ENCODE measurements around the gene NBAS. TPM values are rescaled to one million over a fixed set of nuclear protein-coding genes. Genes with fewer than 3 reads are reported as not detected.

NBAS gene
- total RNA-seq, 1 experiment from 2014 or later = 32.5 TPM

DNA sequence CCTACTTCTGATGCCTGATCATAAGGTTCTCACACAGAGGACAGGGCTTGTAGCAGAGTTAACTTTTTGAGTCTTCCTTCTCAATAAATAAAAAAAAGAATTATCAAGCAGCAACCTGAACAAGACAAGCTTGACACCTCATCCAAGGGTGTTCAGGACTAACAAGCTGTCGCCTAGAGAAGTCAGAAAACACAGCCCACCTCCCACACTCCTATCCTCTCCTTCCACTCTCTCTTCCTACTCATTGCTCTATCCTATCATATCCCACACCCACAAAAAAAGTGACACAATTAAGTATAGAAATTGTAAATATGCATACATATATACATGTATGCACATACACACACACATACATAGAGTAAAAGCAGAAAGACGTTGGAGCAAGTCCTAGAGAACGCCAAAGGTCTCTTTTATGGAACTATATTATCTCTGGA is 5.4 kb downstream of the NBAS start:
- H4K20me1 ChIP-seq (ENCODE audit: control insufficient read depth, insufficient read depth, insufficient read length) = no peaks in the 10 kb centered on the region
- H3K4ac ChIP-seq (ENCODE audit: low read depth, low read length) = no peak overlapping the region
- 0 out of 2 replicates have a peak, but pooled peaks cover 3% of the 10 kb centered on the region for H3K4me1 ChIP-seq (ENCODE audit: insufficient read depth, low read length)
- H4K5ac ChIP-seq (ENCODE audit: insufficient read length, low read depth, low read length) = no peak overlapping the region
- H2BK15ac ChIP-seq (ENCODE audit: low read depth, low read length) = no peak overlapping the region
- H4K8ac ChIP-seq (replicated peaks; ENCODE audit: insufficient read length, low read depth, low read length) = no peak overlapping the region
- no peaks in the 10 kb centered on the region; the same call in 1 of the 2 replicates for H3K79me2 ChIP-seq (ENCODE audit: insufficient read depth, low read length)
- TF ChIP-seq, protein P1, sequence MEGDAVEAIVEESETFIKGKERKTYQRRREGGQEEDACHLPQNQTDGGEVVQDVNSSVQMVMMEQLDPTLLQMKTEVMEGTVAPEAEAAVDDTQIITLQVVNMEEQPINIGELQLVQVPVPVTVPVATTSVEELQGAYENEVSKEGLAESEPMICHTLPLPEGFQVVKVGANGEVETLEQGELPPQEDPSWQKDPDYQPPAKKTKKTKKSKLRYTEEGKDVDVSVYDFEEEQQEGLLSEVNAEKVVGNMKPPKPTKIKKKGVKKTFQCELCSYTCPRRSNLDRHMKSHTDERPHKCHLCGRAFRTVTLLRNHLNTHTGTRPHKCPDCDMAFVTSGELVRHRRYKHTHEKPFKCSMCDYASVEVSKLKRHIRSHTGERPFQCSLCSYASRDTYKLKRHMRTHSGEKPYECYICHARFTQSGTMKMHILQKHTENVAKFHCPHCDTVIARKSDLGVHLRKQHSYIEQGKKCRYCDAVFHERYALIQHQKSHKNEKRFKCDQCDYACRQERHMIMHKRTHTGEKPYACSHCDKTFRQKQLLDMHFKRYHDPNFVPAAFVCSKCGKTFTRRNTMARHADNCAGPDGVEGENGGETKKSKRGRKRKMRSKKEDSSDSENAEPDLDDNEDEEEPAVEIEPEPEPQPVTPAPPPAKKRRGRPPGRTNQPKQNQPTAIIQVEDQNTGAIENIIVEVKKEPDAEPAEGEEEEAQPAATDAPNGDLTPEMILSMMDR (conservative IDR thresholded peaks at IDR 0.05) = no peak
- no peak overlapping the region for H3K9ac ChIP-seq (ENCODE audit: extremely low read depth, insufficient read length, low read length)
- H3K9me3 ChIP-seq (ENCODE audit: control insufficient read depth, low read depth, low read length) = no peaks in the 10 kb centered on the region
- no peak for DNase-seq
- H3K56ac ChIP-seq (ENCODE audit: insufficient read length, low read depth, low read length) = no peak overlapping the region
- no peaks in the 10 kb centered on the region for H3K27me3 ChIP-seq (ENCODE audit: insufficient read depth, low read length)
- peaks cover 6 to 8% of the 10 kb centered on the region in 2 experiments for H3K4me1 Mint-ChIP-seq
- H3K23me2 ChIP-seq (ENCODE audit: insufficient read length, low read depth, low read length, poor library complexity, severe bottlenecking) = peaks cover 7% of the 10 kb centered on the region
- no CpG with 5 or more reads among the region's 3 CpGs for WGBS (ENCODE audit: extremely low coverage, insufficient read length, low lambda C conversion rate)
- H3K4me2 ChIP-seq (ENCODE audit: insufficient read depth, insufficient read length, low read length) = no peak overlapping the region
- H2AFZ ChIP-seq (ENCODE audit: low read length) = no peak overlapping the region
- H3K18ac ChIP-seq (ENCODE audit: insufficient read length, low read depth, low read length) = no peak overlapping the region
- no peak overlapping the region for H3K23ac ChIP-seq (ENCODE audit: insufficient read length, low read depth, low read length)
- H2BK120ac ChIP-seq (ENCODE audit: low read depth, low read length, poor library complexity, severe bottlenecking) = no peak overlapping the region
- H2AK5ac ChIP-seq (ENCODE audit: insufficient read length, low read length) = no peak overlapping the region
- H2BK5ac ChIP-seq (ENCODE audit: insufficient read length, low read length) = no peak overlapping the region
- H3K27me3 Mint-ChIP-seq (ENCODE audit: low read depth) = no peaks in the 10 kb centered on the region
- H3K14ac ChIP-seq (ENCODE audit: insufficient read depth, low read length) = no peak overlapping the region
- no peak overlapping the region for H3T11ph ChIP-seq (ENCODE audit: low read length)
- H3K79me1 ChIP-seq (ENCODE audit: insufficient read depth, low read depth, low read length, poor library complexity, severe bottlenecking) = peaks cover 6% of the 10 kb centered on the region
- H3K36me3 Mint-ChIP-seq (ENCODE audit: insufficient read depth in 1 of 3, low read depth in 3 of 3) = peaks cover 0 to 9% (median 0%) of the 10 kb centered on the region in 3 experiments; a peak in 2 of 7 replicates
- H3K27ac Mint-ChIP-seq = no peak overlapping the region
- no peaks in the 10 kb centered on the region for H3K9me3 Mint-ChIP-seq
- no peak overlapping the region for H3K4me3 Mint-ChIP-seq
- no peak overlapping the region for H3K27ac ChIP-seq (ENCODE audit: insufficient read length, low read depth, low read length)
- no peak overlapping the region for H2BK20ac ChIP-seq (ENCODE audit: low read depth, low read length, poor library complexity, severe bottlenecking)
- no peak overlapping the region for H4K91ac ChIP-seq (ENCODE audit: insufficient read length, low read depth, low read length)
- H2BK12ac ChIP-seq (ENCODE audit: insufficient read length, low read depth, low read length) = no peak overlapping the region
